ENCODE results near the gene PBRM1.
A peak's percentile ranks its signal among the peaks of the same experiment; 100 is the strongest.

PBRM1 gene

DNA sequence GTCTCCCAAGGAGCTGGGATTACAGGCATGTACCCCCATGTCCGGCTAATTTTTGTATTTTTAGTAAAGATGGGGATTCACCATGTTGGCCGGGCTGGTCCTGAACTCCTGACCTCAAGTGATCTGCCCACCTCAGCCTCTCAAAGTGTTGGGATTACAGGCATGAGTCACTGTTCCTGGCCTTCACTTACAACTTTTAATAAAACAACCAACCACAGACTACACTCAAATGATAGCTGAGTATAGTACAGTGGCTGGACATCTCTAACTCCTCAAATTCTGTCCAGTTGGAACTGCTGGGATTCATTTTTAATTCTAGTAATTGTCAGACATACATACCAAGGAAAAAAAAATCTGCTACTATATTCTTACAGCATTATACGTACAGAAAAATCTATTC is 71.0 kb downstream of the PBRM1 start:
- no peak for TF ChIP-seq EP300 (IDR thresholded peaks at IDR 0.05; ENCODE audit: borderline replicate concordance)
- no peak for TF ChIP-seq CEBPB (IDR thresholded peaks at IDR 0.05)
- no peak for TF ChIP-seq RAD21 (IDR thresholded peaks at IDR 0.05; ENCODE audit: low read depth)
- no peak for TF ChIP-seq TCF12 (IDR thresholded peaks at IDR 0.05; ENCODE audit: low read depth)
- no peak for TF ChIP-seq FOXM1 (IDR thresholded peaks at IDR 0.05; ENCODE audit: borderline replicate concordance, low read depth)
- TF ChIP-seq ZBTB7A (IDR thresholded peaks at IDR 0.05; ENCODE audit: low read depth) = no peak
- TF ChIP-seq, protein P1, sequence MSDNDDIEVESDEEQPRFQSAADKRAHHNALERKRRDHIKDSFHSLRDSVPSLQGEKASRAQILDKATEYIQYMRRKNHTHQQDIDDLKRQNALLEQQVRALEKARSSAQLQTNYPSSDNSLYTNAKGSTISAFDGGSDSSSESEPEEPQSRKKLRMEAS (IDR thresholded peaks at IDR 0.05) = no peak
- no peak for TF ChIP-seq CREB1 (IDR thresholded peaks at IDR 0.05; ENCODE audit: low read depth)
- no peak for TF ChIP-seq YY1 (IDR thresholded peaks at IDR 0.05; ENCODE audit: low read depth)
- TF ChIP-seq, protein P2, sequence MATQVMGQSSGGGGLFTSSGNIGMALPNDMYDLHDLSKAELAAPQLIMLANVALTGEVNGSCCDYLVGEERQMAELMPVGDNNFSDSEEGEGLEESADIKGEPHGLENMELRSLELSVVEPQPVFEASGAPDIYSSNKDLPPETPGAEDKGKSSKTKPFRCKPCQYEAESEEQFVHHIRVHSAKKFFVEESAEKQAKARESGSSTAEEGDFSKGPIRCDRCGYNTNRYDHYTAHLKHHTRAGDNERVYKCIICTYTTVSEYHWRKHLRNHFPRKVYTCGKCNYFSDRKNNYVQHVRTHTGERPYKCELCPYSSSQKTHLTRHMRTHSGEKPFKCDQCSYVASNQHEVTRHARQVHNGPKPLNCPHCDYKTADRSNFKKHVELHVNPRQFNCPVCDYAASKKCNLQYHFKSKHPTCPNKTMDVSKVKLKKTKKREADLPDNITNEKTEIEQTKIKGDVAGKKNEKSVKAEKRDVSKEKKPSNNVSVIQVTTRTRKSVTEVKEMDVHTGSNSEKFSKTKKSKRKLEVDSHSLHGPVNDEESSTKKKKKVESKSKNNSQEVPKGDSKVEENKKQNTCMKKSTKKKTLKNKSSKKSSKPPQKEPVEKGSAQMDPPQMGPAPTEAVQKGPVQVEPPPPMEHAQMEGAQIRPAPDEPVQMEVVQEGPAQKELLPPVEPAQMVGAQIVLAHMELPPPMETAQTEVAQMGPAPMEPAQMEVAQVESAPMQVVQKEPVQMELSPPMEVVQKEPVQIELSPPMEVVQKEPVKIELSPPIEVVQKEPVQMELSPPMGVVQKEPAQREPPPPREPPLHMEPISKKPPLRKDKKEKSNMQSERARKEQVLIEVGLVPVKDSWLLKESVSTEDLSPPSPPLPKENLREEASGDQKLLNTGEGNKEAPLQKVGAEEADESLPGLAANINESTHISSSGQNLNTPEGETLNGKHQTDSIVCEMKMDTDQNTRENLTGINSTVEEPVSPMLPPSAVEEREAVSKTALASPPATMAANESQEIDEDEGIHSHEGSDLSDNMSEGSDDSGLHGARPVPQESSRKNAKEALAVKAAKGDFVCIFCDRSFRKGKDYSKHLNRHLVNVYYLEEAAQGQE (IDR thresholded peaks at IDR 0.05; ENCODE audit: low read depth) = no peak
- no peak for TF ChIP-seq TEAD4 (IDR thresholded peaks at IDR 0.05)
- no peak for TF ChIP-seq TAF1 (IDR thresholded peaks at IDR 0.05; ENCODE audit: low read depth)
- TF ChIP-seq, protein P3, sequence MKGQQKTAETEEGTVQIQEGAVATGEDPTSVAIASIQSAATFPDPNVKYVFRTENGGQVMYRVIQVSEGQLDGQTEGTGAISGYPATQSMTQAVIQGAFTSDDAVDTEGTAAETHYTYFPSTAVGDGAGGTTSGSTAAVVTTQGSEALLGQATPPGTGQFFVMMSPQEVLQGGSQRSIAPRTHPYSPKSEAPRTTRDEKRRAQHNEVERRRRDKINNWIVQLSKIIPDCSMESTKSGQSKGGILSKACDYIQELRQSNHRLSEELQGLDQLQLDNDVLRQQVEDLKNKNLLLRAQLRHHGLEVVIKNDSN (IDR thresholded peaks at IDR 0.05) = no peak
- TF ChIP-seq NFIC (IDR thresholded peaks at IDR 0.05) = no peak
- TF ChIP-seq EGR1 (IDR thresholded peaks at IDR 0.05) = no peak

DNA sequence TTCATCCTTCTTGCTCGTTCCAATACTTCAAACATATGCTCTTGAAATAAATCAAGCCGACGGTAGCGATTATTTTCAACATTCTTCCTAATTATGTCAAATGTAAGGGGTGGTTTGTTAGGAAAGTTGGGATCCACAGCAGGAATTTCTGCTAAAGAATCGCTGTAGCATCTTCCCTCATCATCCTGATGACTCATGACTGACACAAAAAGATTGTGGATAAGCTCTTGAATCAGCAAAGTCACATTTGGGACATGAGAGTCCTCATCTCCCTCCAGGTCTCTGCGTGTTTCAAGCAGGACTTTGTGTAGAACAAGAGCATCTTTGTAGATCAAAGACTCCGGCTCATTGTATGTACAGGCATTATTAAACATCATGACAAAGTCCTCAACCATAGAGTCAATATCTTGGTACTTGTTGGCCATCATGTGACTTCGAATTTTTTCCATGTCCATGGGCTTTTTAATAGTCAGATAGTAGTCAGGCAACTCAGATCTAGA is 76.3 kb downstream of the PBRM1 start:
- no peak for TF ChIP-seq EGR1 (IDR thresholded peaks at IDR 0.05)
- TF ChIP-seq, protein P2 (IDR thresholded peaks at IDR 0.05; ENCODE audit: low read depth) = no peak
- no peak for TF ChIP-seq TCF12 (IDR thresholded peaks at IDR 0.05; ENCODE audit: low read depth)
- TF ChIP-seq CREB1 (IDR thresholded peaks at IDR 0.05; ENCODE audit: low read depth) = no peak
- no peak for TF ChIP-seq NFIC (IDR thresholded peaks at IDR 0.05)
- TF ChIP-seq RAD21 (IDR thresholded peaks at IDR 0.05; ENCODE audit: low read depth) = no peak
- no peak for TF ChIP-seq TAF1 (IDR thresholded peaks at IDR 0.05; ENCODE audit: low read depth)
- TF ChIP-seq YY1 (IDR thresholded peaks at IDR 0.05; ENCODE audit: low read depth) = no peak
- TF ChIP-seq, protein P1 (IDR thresholded peaks at IDR 0.05) = no peak
- TF ChIP-seq, protein P3 (IDR thresholded peaks at IDR 0.05) = no peak

DNA sequence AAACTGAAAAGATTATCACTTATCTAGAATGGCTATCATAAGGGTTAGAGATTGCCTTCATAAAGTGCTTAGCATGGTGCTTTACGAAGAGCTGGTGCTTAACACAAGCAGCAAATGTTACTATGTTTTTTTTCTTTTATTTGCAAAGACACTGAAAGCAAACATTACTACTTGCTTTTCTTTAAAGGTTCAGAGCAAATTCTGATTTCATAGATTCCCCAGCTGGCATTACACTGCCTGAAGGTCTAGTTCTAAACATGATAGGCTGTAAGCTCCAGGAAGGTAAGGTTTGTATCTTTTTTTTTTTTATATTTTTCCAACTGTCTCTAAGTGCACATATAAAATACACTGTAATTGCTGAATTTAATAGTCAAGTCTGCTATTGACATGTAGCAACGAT is 77.4 kb downstream of the PBRM1 start:
- TF ChIP-seq TEAD4 (IDR thresholded peaks at IDR 0.05) (no peak), NFIC (IDR thresholded peaks at IDR 0.05) (no peak), ZBTB7A (IDR thresholded peaks at IDR 0.05; ENCODE audit: low read depth) (no peak), FOXM1 (IDR thresholded peaks at IDR 0.05; ENCODE audit: borderline replicate concordance, low read depth) (no peak), CEBPB (IDR thresholded peaks at IDR 0.05) (no peak), CREB1 (IDR thresholded peaks at IDR 0.05; ENCODE audit: low read depth) (no peak), RAD21 (IDR thresholded peaks at IDR 0.05; ENCODE audit: low read depth) (no peak), EGR1 (IDR thresholded peaks at IDR 0.05) (no peak)
- TF ChIP-seq, protein P1 (IDR thresholded peaks at IDR 0.05) = no peak
- TF ChIP-seq, protein P2 (IDR thresholded peaks at IDR 0.05; ENCODE audit: low read depth) = no peak

DNA sequence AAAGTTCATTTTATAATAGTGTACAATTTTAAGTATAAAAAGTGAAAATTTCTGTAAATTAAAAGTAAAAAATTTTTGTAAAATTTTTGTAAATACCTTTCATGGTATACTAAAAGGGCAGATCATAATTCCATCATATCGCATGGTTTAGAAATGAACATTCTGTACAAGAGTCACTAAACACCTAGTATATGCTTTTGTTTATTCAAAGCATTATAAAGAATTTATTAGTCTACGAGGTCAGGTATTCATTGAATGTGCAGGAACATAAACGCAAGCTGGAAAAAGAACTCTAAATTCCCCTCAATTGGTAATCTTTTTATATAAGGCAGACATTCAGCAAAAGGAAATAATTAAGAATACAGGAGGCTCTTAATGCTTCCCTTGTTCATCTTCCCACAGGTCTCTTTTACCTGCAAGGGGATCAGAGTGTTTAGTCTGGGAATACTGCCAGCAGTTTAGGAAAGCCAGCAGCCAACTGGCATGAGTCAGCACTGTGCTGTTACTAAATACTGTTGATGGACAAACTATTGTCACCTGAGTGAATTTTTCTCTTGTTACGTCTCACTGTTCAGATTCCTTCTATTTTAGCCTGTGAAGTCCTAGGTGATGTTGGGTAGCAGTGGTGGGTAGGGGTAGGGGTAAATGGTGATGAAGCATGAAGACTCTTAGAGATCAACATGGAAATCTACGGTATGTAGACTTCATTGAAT is 79.2 kb downstream of the PBRM1 start:
- TF ChIP-seq EP300 (IDR thresholded peaks at IDR 0.05; ENCODE audit: borderline replicate concordance) (peak; percentile 67; the same call in 1 of the 2 replicates), NFIC (IDR thresholded peaks at IDR 0.05) (peak; percentile 94), TCF12 (IDR thresholded peaks at IDR 0.05; ENCODE audit: low read depth) (peak; percentile 70; the same call in 1 of the 2 replicates), TEAD4 (IDR thresholded peaks at IDR 0.05) (peak; percentile 80), YY1 (IDR thresholded peaks at IDR 0.05; ENCODE audit: low read depth) (no peak; the same call in 1 of the 2 replicates), CREB1 (IDR thresholded peaks at IDR 0.05; ENCODE audit: low read depth) (no peak), CEBPB (IDR thresholded peaks at IDR 0.05) (peak; percentile 68), ZBTB7A (IDR thresholded peaks at IDR 0.05; ENCODE audit: low read depth) (no peak), RAD21 (IDR thresholded peaks at IDR 0.05; ENCODE audit: low read depth) (no peak)
- TF ChIP-seq, protein P1 (IDR thresholded peaks at IDR 0.05) = 0 out of 2 replicates have a peak, but pooled peaks have one; percentile 5
- TF ChIP-seq, protein P3 (IDR thresholded peaks at IDR 0.05) = 0 out of 2 replicates have a peak, but pooled peaks have one; percentile 3
